Glomerular visceral epithelial cell (primary cell): Measurements from ENCODE around the gene CERS3.

Experiments used
- DNase-seq: peaks from one replicate; pipeline ENCODE4 v3.0.0-alpha.2; 2016; ENCODE audit errors: extremely low spot score

CERS3 gene

GRCh38 chr15:100529556-100529955, 806 bp upstream of the CERS3 start:
- DNase-seq: no peak

- DNase-seq: no peak
These were observed 2.7 kb downstream of the CERS3 start for GRCh38 chr15:100526027-100526481.

DNA sequence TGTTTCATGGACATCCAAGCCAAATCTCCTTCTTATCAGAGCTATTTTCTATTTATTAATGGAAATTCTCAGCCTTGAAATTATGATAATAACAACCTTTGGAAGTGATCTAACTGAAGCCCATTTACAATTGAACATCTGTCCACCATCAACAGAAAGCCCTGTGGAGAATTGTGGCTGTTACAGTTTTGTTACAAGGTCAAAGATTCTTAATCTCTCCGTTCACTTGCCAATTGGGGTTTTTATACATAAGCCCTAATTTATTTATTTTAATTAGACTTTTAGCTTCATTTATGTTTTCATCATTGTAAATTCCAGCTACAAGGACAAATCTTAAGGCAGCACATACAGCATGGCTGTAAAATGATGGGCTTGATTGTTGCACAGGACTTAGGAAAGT, 3.3 kb downstream of the CERS3 start:
- DNase-seq: no peak

DNA sequence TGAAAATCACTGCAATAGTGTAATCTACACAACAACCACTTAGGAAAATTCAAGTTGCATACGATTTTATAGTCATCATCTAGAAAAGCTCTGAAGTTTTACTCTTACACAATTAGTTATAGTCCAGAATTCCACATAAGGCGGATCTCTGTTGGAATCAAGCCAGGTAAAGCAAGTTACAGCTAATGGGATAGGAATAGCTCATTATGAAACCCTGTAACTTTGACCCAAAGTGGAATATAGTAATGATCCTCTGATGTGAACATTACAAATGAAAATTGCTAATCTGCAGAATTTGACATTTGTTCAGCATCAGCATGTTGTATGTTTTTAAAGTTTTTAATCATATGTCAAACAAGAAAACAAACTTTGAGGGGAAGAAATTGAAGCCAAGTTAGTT, 4.4 kb downstream of the CERS3 start:
- no peak for DNase-seq

GRCh38 chr15:100521907-100522306, 6.8 kb downstream of the CERS3 start:
- no peak for DNase-seq

DNA sequence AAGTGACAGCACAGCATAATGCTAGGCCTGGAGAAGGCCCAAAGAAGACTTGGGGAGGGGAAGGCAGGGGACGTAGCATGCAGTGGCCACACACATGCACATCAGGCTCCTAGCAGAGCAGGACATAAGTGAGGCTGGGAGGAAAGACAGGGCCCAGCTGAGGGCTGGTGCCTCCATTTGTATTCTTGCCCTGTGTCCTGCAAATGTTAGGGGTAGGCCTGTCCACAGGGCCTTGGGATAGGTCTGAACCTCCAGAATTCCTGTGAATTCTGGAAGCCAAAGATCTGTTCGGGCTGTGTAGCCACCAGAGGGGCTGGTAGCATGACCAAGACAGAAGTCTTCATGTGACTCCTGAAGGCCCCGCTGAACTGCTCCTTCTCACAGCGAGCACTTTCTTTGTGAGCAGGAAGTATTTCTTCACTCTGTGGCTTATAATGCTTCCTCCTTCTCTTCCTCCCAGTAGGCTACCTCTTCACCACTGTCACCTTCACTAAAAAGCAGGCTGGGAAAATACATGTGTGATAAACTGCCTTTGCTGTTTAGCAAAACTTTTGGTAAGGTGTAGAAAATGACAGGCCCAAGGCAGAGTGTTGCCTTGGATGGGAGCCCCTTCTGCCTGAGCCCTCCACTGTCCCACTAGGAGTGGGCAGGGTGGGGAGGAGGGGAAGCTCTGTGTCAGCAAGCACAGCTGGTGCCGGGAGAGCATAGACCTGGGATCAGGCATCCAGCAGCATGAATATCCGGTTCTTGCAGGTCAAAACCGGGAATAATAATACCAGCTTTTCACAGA, 8.4 kb downstream of the CERS3 start:
- DNase-seq: no peak

DNA sequence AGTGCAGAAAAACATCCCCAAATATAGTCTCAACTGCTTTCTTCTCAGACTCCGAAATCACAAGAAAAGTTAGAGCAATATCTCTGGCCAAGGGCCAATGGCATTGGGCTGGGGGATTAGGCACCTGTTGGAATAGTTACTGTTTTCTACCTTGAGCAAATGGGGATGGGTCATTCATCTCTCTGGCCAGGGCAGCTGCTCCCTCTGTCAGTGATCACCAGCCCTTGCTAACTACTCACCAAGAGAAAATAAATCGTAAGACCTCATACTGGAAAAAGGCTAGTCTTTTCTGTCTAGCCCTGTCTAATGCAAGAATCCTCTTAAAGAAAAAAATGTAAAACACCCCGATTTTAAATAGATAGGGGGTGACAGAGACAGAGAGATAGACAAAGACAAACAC, 10.9 kb downstream of the CERS3 start:
- no peak for DNase-seq

GRCh38 chr15:100516643-100517512, 11.9 kb downstream of the CERS3 start:
- DNase-seq: no peak

GRCh38 chr15:100515758-100516157, 13.0 kb downstream of the CERS3 start:
- DNase-seq: no peak

DNA sequence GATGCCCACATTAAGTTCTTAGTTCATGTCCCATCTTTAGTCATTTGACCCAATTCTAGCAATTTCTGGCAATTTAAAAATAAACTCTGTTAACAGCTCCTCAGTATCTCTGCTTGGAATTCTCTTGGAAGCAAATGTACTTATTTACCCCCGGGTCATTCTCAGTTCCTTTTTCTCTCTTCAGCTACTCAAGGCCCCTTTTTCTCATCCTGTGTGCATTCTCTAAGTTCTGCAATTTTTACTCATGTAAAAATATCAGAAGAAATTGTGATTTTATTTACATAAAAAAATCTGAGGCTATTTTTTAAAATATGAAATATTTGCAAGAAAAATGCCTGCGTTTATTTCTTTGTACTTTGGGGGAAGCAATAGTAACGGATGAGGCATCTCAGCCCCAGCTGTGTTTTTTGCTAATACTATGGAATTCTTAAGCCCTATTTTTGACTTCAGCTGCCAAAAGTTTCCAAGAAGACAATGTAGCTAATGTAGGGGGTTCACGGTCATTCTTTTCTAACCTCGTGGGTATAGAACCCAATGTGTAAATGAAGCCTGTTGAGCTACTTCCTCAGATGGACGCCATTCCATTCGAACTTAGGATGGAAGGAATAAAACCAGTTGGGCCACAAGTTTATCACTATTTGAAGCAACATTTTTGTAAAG, 20.0 kb downstream of the CERS3 start:
- no peak for DNase-seq

DNA sequence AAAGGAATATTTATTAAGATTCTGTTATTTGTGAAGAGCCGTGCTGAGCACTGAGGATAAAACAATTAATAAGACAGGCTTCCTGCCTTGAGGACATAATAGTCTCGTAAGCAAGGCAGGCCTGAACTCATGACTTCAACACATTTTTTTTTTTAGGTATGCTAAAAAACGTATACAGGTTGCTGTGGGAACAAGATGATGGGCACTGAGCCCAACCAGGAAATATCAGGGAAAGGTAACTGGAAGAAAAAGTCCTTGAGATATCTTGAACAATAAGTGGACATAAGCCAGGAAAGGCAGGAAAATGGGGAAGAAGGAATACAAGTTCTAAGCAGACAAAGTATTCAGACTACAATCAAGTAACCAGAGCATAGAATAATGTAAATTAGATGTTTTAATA, 26.1 kb downstream of the CERS3 start:
- DNase-seq: no peak

DNA sequence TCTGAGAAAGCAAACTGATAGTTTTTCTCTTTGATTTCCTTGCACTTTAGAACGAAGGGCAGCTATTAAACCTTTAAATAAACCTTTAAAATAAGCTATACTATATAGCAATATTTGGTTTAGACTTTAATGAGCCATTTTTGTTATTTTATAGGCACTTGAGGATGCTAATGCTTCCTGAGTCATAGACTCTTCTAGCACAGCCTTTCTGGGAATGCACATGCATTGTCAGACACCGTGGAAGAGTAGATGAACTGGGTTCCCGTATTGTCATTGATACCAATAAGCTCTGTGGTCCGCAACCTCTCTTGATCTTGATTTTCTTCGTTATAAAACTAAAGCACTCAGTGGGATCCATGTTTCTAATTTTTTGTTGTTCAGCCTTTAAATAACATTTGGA, 27.6 kb downstream of the CERS3 start:
- no peak for DNase-seq

DNA sequence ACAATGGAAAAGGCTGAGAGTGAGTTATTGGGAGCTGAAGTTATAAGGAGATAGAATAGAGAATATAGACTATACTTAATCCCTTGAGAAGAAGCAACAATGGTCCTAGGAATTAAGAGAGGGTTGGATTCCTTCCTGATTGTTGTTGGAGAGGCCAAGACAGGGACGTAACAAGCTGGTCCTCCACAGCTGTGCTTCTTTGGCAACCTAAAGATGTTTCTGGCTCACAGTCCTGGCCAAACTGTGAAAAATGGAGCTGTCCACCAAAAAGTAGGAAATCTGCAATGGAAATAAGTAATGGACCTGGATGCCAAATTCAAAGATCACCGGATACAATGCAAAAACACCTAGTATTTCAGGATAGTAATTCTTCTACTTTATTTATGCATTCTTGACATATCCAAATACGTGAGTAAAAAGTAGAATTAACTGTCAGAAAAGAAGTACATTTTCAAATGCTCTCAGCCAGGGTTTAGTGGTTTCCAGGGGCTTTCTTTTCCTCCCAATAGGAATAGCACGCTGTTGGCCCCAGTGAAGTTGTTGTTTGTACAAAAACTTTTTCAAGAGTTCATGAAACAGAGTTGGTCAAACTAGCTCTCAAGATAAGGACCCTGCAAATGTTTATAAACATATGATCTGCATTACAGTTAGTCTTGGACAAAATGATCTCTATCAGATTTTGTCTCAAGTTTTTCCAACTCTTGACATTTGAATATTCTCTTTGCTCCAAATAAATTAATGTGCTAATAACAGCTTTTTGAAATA, 28.3 kb downstream of the CERS3 start:
- no peak for DNase-seq

GRCh38 chr15:100495861-100496260, 32.9 kb downstream of the CERS3 start:
- no peak for DNase-seq

GRCh38 chr15:100493213-100493612, 35.5 kb downstream of the CERS3 start:
- no peak for DNase-seq

DNA sequence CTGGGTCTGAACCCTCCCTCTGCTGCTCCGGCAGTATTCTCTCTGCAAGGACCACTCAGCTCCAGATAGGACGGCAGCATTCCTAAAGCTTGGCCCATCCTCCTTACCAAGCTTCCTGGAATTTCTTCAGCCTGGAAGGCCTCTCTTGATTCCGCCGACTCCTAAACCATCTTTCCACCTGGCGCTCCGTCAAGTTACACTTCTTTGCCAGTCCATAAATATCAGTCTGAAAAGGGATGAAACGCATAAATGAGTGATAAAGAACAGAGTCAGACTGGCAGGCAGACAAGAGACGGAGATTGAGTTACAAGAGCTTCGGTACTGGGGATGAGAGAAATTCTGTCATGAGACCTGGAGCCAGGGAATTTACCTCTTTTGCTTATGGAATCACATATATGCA, 44.3 kb downstream of the CERS3 start:
- no peak for DNase-seq

DNA sequence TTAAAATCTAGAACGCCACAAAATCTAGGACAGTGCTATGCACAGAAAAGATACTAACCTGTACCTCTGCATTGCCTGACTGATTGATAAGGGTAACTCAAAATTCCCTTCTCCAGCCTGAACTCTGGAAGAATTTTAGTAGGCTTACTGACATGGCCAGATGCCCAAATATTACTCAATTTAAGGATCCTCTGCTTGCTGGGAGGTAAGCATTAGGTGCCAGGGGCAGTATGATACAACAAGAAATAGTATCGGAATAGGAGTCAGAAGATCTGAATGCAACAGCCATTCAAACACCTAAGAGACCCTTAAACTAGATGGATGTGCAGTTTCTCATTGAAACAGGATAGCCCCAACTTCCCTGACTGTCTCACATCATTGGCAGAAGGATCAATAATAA, 45.4 kb downstream of the CERS3 start:
- DNase-seq: no peak

DNA sequence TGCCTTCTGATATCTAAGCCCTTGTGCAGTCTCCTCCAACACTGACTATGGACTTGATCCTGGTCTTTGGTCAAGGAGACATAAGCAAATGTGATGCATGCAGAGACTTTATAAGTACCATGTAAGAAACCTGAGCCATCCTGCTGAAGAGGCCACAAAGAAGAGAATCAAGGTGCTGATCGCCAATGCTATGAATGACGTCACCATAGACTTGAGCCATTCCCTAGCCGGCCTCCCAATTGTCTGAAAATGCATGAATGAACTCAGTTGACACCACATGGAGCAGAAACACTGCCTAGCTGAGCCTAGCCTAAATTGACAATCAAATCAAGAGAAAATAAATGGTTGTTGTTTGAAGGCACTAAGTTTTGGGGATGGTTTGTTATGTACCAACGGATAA, 51.9 kb downstream of the CERS3 start:
- no peak for DNase-seq

- no peak for DNase-seq
These were observed 56.0 kb downstream of the CERS3 start for GRCh38 chr15:100472736-100473135.

DNA sequence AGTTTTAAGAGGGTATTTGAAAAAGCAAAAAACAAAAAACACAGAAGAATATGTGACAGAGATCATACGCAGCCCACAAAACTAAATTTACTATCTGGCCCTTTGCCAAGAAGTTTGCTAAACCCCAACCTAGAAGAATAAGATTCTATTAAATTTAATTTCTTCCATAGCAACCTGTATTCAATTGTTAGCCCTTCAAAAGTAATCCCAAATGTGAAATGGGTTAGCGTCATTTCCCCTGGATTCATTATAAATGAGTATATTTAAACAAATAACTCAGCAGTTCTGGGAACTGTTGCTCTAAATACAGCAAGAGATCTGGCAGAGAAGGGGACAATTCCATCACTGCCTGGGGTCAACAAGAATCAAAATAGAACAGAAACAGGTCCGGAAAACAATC, 56.8 kb downstream of the CERS3 start:
- DNase-seq: no peak

- no peak for DNase-seq
These were observed 60.5 kb downstream of the CERS3 start for GRCh38 chr15:100468285-100468684.

- DNase-seq: no peak
These were observed 62.7 kb downstream of the CERS3 start for GRCh38 chr15:100466073-100466472.
